OCI-LY3 (cell line): ENCODE results near the gene DVL2.

Source experiments
- H2AFZ ChIP-seq: fragments of 200-600, 300-600 bp; shearing (Covaris generic); 2 replicates; pipeline ENCODE4 v1.6.0; 2014; ENCODE audit warnings: antibody characterized with exemption, low read depth, low read length
- H3K27ac ChIP-seq: fragments of 200-600, 300-600 bp; sonication (generic); 2 replicates; pipeline ENCODE4 v1.5.1; 2014; ENCODE audit warnings: mild to moderate bottlenecking, low read length, moderate library complexity, mixed read lengths
- H3K27me3 ChIP-seq: fragments of 200-600, 300-600 bp; sonication (generic); 2 replicates; pipeline ENCODE4 v1.6.1; 2014; ENCODE audit warnings: low read depth, low read length, mixed read lengths
- H3K36me3 ChIP-seq: fragments of 200-600, 300-600 bp; sonication (generic); replicated peaks from 2 replicates; pipeline ENCODE3; 2014; ENCODE audit warnings: low read depth, low read length, mixed read lengths
- H3K4me1 ChIP-seq: fragments of 300-600, 200-600 bp; sonication (generic); 2 replicates; pipeline ENCODE4 v1.6.1; 2014; ENCODE audit warnings: low read length, mixed read lengths
- H3K4me2 ChIP-seq: fragments of 200-600, 300-600 bp; sonication (generic); 2 replicates; pipeline ENCODE4 v1.6.1; 2014; ENCODE audit warnings: low read length, mixed read lengths
- H3K4me3 ChIP-seq: fragments of 300-600, 200-600 bp; sonication (generic); 2 replicates; pipeline ENCODE4 v1.5.1; 2014; ENCODE audit warnings: antibody characterized with exemption, mild to moderate bottlenecking, low read length, moderate library complexity
- H3K79me2 ChIP-seq: fragments of 300-600, 200-600 bp; shearing (Covaris generic); 2 replicates; pipeline ENCODE4 v1.6.1; 2014; ENCODE audit warnings: mild to moderate bottlenecking, low read length, mixed read lengths
- H3K9ac ChIP-seq: fragments of 300-600, 200-600 bp; shearing (Covaris generic); 2 replicates; pipeline ENCODE4 v1.6.0; 2014; ENCODE audit warnings: mild to moderate bottlenecking, low read length, moderate library complexity
- H3K9me3 ChIP-seq: fragments of 200-600, 300-600 bp; shearing (Covaris generic); 2 replicates; pipeline ENCODE4 v1.6.1; 2014; ENCODE audit warnings: low read length, mixed read lengths; ENCODE audit not compliant: insufficient read depth
- H4K20me1 ChIP-seq: fragments of 200-600, 300-600 bp; sonication (generic); 2 replicates; pipeline ENCODE4 v1.6.1; 2016; ENCODE audit warnings: low read length, mixed read lengths; ENCODE audit not compliant: insufficient read depth
- CTCF ChIP-seq: fragments of 200-600, 300-600 bp; sonication (generic); IDR thresholded peaks from 2 replicates; pipeline ENCODE4 v1.5.1; 2014; ENCODE audit warnings: antibody characterized with exemption, low read length, low read depth
- EZH2phosphoT487 ChIP-seq: fragments of 200-600 bp; shearing (Covaris generic); IDR thresholded peaks from 2 replicates; pipeline ENCODE4 v1.6.1; 2018; ENCODE audit warnings: antibody characterized with exemption, mixed run types, low read depth

Gene DVL2

GRCh38 chr17:7220593-7221277 is 13.6 kb downstream of the DVL2 start:
- H3K4me3 ChIP-seq: peak overlapping the region; percentile 97
- no peak overlapping the region for H2AFZ ChIP-seq
- H3K4me1 ChIP-seq: peaks cover 34% of the 10 kb centered on the region

GRCh38 chr17:7219812-7220592 is 14.3 kb downstream of the DVL2 start, which contains the start of the genes ACADVL and DLG4:
Gene ACADVL (plus strand): TSS chr17:7219938. CDS start chr17:7219985, 47 bp downstream.
Gene DLG4 (minus strand): TSS chr17:7219836.
- H2AFZ ChIP-seq: peak within 1 kb of the TSS; percentile 71; the same call in 1 of the 2 replicates
- peak within 1 kb of the TSS; percentile 98 for H3K4me2 ChIP-seq
- H3K79me2 ChIP-seq: 0 out of 2 replicates have a peak, but pooled peaks cover 4% of the 10 kb centered on the region
- H3K27ac ChIP-seq: peak within 1 kb of the TSS; percentile 56
- H4K20me1 ChIP-seq: no peaks in the 10 kb centered on the region
- H3K36me3 ChIP-seq: peaks cover 7% of the 10 kb centered on the region
- no peaks in the 10 kb centered on the region for H3K9me3 ChIP-seq
- peak within 1 kb of the TSS; percentile 91 for H3K9ac ChIP-seq
- peak within 1 kb of the TSS; percentile 97 for H3K4me3 ChIP-seq
- peaks cover 38% of the 10 kb centered on the region for H3K4me1 ChIP-seq
- no peaks in the 10 kb centered on the region for H3K27me3 ChIP-seq
- no peak for TF ChIP-seq EZH2phosphoT487
- no peak for TF ChIP-seq CTCF

More at GRCh38 chr17:7220593-7221277, 13.6 kb downstream of the DVL2 start:
- H4K20me1 ChIP-seq: no peaks in the 10 kb centered on the region
- H3K79me2 ChIP-seq: 0 out of 2 replicates have a peak, but pooled peaks cover 4% of the 10 kb centered on the region
- H3K9me3 ChIP-seq: no peaks in the 10 kb centered on the region
- TF ChIP-seq EZH2phosphoT487 (no peak), CTCF (peak; percentile 54)
- no peaks in the 10 kb centered on the region for H3K27me3 ChIP-seq
- H3K27ac ChIP-seq: peak overlapping the region; percentile 56
- H3K36me3 ChIP-seq: peaks cover 7% of the 10 kb centered on the region
- H3K9ac ChIP-seq: peak overlapping the region; percentile 91
- peak overlapping the region; percentile 98 for H3K4me2 ChIP-seq

GRCh38 chr17:7219229-7219811 is 15.0 kb downstream of the DVL2 start:
- H3K27me3 ChIP-seq: no peaks in the 10 kb centered on the region
- H2AFZ ChIP-seq: peak overlapping the region; percentile 71; the same call in 1 of the 2 replicates
- H3K4me1 ChIP-seq: peaks cover 38% of the 10 kb centered on the region
- peak overlapping the region; percentile 98 for H3K4me2 ChIP-seq
- H3K36me3 ChIP-seq: peaks cover 7% of the 10 kb centered on the region
- peak overlapping the region; percentile 91 for H3K9ac ChIP-seq
- no peak overlapping the region for H3K27ac ChIP-seq
- no peaks in the 10 kb centered on the region for H3K9me3 ChIP-seq
- H4K20me1 ChIP-seq: no peaks in the 10 kb centered on the region
- 0 out of 2 replicates have a peak, but pooled peaks cover 4% of the 10 kb centered on the region for H3K79me2 ChIP-seq
- TF ChIP-seq CTCF (no peak), EZH2phosphoT487 (no peak)
- H3K4me3 ChIP-seq: peak overlapping the region; percentile 97
